Muscle layer of duodenum (tissue), 2 donors: ENCODE data around the gene AP1S3.
"Not testable (repeated sequence)": the region's sequence is repeated elsewhere in the genome, so short reads cannot be mapped to it uniquely, and the experiment has no call there.

Experiments used
- H3K27ac ChIP-seq: one replicate; pipeline ENCODE4 v1.7.0; 2013; ENCODE audit warnings: mild to moderate bottlenecking, low read length
- H3K27me3 ChIP-seq: one replicate; pipeline ENCODE4 v1.7.0; 2013; ENCODE audit warnings: low read depth, mild to moderate bottlenecking, control low read depth, low read length
- H3K36me3 ChIP-seq, 2 donors: one replicate each; pipeline ENCODE4 v1.7.0; 2013; ENCODE audit warnings: low read length in 2 of 2, control low read depth in 1 of 2, mild to moderate bottlenecking in 1 of 2; ENCODE audit not compliant: insufficient read depth in 2 of 2, control insufficient read depth in 1 of 2
- H3K4me1 ChIP-seq, 2 donors: one replicate each; pipeline ENCODE4 v1.7.0; 2013; ENCODE audit warnings: low read length in 2 of 2, mild to moderate bottlenecking in 2 of 2, control low read depth in 1 of 2, moderate library complexity in 1 of 2; ENCODE audit not compliant: insufficient read depth in 2 of 2, control insufficient read depth in 1 of 2
- H3K4me3 ChIP-seq, 2 donors: one replicate each; pipeline ENCODE4 v1.7.0; 2013; ENCODE audit warnings: low read length in 2 of 2, low read depth in 1 of 2, mild to moderate bottlenecking in 1 of 2
- H3K9me3 ChIP-seq, 2 donors: one replicate each; pipeline ENCODE4 v1.7.0; 2013; ENCODE audit warnings: low read length in 2 of 2, control low read depth in 1 of 2, mild to moderate bottlenecking in 1 of 2; ENCODE audit not compliant: control insufficient read depth in 1 of 2
- donor health status: healthy.

The AP1S3 gene

GRCh38 chr2:223774193-223774592, 63.2 kb downstream of the AP1S3 start:
- Histone ChIP-seq H3K27ac (no peak overlapping the region), H3K36me3 (no peaks in the 10 kb centered on the region), H3K27me3 (no peaks in the 10 kb centered on the region), H3K4me3 (no peak overlapping the region), H3K4me1 (no peaks in the 10 kb centered on the region), H3K9me3 (no peaks in the 10 kb centered on the region)

- H3K27me3 ChIP-seq: no peaks in the 10 kb centered on the region
- H3K4me3 ChIP-seq: no peak overlapping the region
- no peaks in the 10 kb centered on the region for H3K9me3 ChIP-seq
- no peak overlapping the region for H3K27ac ChIP-seq
- H3K4me1 ChIP-seq: no peaks in the 10 kb centered on the region
- no peaks in the 10 kb centered on the region for H3K36me3 ChIP-seq
Observed at GRCh38 chr2:223772363-223772762, 65.0 kb downstream of the AP1S3 start.

- Histone ChIP-seq H3K9me3 (no peaks in the 10 kb centered on the region), H3K36me3 (no peaks in the 10 kb centered on the region), H3K4me3 (no peak overlapping the region), H3K27me3 (no peaks in the 10 kb centered on the region), H3K4me1 (no peaks in the 10 kb centered on the region), H3K27ac (no peak overlapping the region)
Observed at GRCh38 chr2:223771475-223771874, 65.9 kb downstream of the AP1S3 start.

- no peaks in the 10 kb centered on the region for H3K27me3 ChIP-seq
- no peak overlapping the region for H3K4me3 ChIP-seq
- no peaks in the 10 kb centered on the region for H3K4me1 ChIP-seq
- H3K27ac ChIP-seq: no peak overlapping the region
- no peaks in the 10 kb centered on the region for H3K36me3 ChIP-seq
- H3K9me3 ChIP-seq: no peaks in the 10 kb centered on the region
Observed at GRCh38 chr2:223768179-223768578, 69.2 kb downstream of the AP1S3 start.

- no peaks in the 10 kb centered on the region for H3K9me3 ChIP-seq
- H3K36me3 ChIP-seq: no peaks in the 10 kb centered on the region
- no peak overlapping the region for H3K4me3 ChIP-seq
- H3K4me1 ChIP-seq: peaks cover 0 to 5% of the 10 kb centered on the region in 2 donors
- no peak overlapping the region for H3K27ac ChIP-seq
- H3K27me3 ChIP-seq: no peaks in the 10 kb centered on the region
Observed at GRCh38 chr2:223767341-223767740, 70.0 kb downstream of the AP1S3 start.

- Histone ChIP-seq H3K27me3 (no peaks in the 10 kb centered on the region), H3K9me3 (no peaks in the 10 kb centered on the region), H3K4me3 (no peak overlapping the region), H3K27ac (no peak overlapping the region), H3K36me3 (no peaks in the 10 kb centered on the region), H3K4me1 (peaks cover 0 to 5% of the 10 kb centered on the region in 2 donors)
Observed at GRCh38 chr2:223765221-223765785, 72.1 kb downstream of the AP1S3 start.

GRCh38 chr2:223764796-223765195, 72.6 kb downstream of the AP1S3 start:
- Histone ChIP-seq H3K27ac (no peak overlapping the region), H3K4me1 (peaks cover 0 to 5% of the 10 kb centered on the region in 2 donors), H3K4me3 (no peak overlapping the region), H3K36me3 (no peaks in the 10 kb centered on the region), H3K27me3 (no peaks in the 10 kb centered on the region), H3K9me3 (no peaks in the 10 kb centered on the region)

GRCh38 chr2:223762853-223763252, 74.5 kb downstream of the AP1S3 start:
- Histone ChIP-seq H3K9me3 (no peaks in the 10 kb centered on the region), H3K4me1 (peaks cover 0 to 8% of the 10 kb centered on the region in 2 donors), H3K27ac (no peak overlapping the region), H3K36me3 (no peaks in the 10 kb centered on the region), H3K4me3 (no peak overlapping the region), H3K27me3 (no peaks in the 10 kb centered on the region)

- not testable (repeated sequence) for H3K27ac ChIP-seq, H3K4me1 ChIP-seq
Observed at GRCh38 chr2:223761746-223762145, 75.6 kb downstream of the AP1S3 start.

GRCh38 chr2:223760838-223761502, 76.4 kb downstream of the AP1S3 start:
- Histone ChIP-seq H3K4me3 (no peak overlapping the region), H3K36me3 (no peaks in the 10 kb centered on the region), H3K9me3 (no peaks in the 10 kb centered on the region), H3K4me1 (peaks cover 0 to 8% of the 10 kb centered on the region in 2 donors), H3K27me3 (no peaks in the 10 kb centered on the region), H3K27ac (no peak overlapping the region)

More at GRCh38 chr2:223761746-223762145, 75.6 kb downstream of the AP1S3 start:
- not testable (repeated sequence) for H3K36me3 ChIP-seq, H3K27me3 ChIP-seq, H3K9me3 ChIP-seq, H3K4me3 ChIP-seq

GRCh38 chr2:223759569-223760430, 77.6 kb downstream of the AP1S3 start:
- no peak overlapping the region for H3K27ac ChIP-seq

More at GRCh38 chr2:223759569-223760430, 77.6 kb downstream of the AP1S3 start:
- no peaks in the 10 kb centered on the region for H3K9me3 ChIP-seq
- H3K27me3 ChIP-seq: no peaks in the 10 kb centered on the region
- peaks cover 0 to 8% of the 10 kb centered on the region in 2 donors for H3K4me1 ChIP-seq
- H3K36me3 ChIP-seq: no peaks in the 10 kb centered on the region
- no peak overlapping the region for H3K4me3 ChIP-seq
